Coronary artery (tissue), 2 donors: Measurements from ENCODE around the gene E2F1.

Source experiments
- DNase-seq: peaks from one replicate; pipeline ENCODE4 v3.0.0-alpha.2; 2017; ENCODE audit warnings: low spot score
- H3K27ac ChIP-seq, 2 donors: fragments of 200-600 bp; sonication (generic); one replicate each; pipeline ENCODE4 v1.5.1; 2016 to 2019
- H3K4me3 ChIP-seq: fragments of 200-600 bp; sonication (generic); 2 replicates; pipeline ENCODE4 v1.5.1; 2016; ENCODE audit warnings: mild to moderate bottlenecking, moderate library complexity
- TF ChIP-seq, protein P1 (sequence below): fragments of 200-600 bp; sonication (generic); IDR thresholded peaks from one replicate; pipeline ENCODE4 v1.5.1; 2019; ENCODE audit warnings: antibody characterized with exemption

E2F1 gene

DNA sequence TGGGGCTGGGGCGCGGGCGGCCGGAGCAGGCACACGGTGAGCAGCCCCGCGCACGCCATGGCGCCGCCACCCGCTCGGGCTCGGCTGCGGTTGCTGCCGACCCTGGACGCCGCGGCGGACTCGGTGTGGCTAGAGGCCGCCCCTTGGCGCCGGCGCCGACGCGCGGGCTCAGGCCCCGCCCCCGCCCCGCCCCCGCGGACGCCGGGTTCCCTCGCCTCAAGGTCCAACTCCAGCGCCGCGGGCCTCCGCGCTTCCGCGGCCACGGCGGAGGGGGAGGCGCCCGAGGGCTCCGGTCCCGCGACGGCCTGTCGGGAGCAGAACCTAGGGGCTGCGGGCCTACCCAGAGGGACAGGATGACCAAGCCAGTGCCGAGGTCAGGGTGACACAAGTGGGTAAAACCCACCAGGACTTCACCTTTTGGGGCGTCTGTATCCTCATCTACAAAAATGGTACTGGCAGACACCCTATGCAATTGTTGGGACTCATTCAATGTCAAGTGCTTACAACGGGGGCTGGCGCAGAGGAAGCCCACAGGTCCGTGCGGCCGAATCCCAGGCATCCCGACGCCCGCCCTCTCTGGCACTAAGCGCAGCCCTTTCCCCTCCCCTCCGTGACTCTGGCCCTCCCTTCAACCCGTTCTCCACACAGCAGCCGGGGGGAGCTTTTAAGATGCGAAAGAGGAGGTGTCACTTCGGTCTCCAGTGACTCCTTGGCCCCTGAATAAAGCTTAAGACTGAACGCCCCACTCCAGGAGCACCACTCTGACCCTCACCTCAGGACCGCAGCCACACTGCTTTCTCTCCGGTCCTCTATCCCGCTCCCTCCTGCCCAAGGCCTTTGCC is 11.7 kb downstream of the E2F1 start, which contains the start of gene NECAB3:
NECAB3 (minus strand) TSS at position 135 of the 842 bp plus-strand sequence; CDS start at position 59, 76 bp downstream.
- Histone ChIP-seq H3K27ac (peak within 1 kb of the TSS; percentile 95), H3K4me3 (peak within 1 kb of the TSS; percentile 87)
- TF ChIP-seq, protein P1, sequence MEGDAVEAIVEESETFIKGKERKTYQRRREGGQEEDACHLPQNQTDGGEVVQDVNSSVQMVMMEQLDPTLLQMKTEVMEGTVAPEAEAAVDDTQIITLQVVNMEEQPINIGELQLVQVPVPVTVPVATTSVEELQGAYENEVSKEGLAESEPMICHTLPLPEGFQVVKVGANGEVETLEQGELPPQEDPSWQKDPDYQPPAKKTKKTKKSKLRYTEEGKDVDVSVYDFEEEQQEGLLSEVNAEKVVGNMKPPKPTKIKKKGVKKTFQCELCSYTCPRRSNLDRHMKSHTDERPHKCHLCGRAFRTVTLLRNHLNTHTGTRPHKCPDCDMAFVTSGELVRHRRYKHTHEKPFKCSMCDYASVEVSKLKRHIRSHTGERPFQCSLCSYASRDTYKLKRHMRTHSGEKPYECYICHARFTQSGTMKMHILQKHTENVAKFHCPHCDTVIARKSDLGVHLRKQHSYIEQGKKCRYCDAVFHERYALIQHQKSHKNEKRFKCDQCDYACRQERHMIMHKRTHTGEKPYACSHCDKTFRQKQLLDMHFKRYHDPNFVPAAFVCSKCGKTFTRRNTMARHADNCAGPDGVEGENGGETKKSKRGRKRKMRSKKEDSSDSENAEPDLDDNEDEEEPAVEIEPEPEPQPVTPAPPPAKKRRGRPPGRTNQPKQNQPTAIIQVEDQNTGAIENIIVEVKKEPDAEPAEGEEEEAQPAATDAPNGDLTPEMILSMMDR, result no peak
- peak; percentile 90 for DNase-seq

DNA sequence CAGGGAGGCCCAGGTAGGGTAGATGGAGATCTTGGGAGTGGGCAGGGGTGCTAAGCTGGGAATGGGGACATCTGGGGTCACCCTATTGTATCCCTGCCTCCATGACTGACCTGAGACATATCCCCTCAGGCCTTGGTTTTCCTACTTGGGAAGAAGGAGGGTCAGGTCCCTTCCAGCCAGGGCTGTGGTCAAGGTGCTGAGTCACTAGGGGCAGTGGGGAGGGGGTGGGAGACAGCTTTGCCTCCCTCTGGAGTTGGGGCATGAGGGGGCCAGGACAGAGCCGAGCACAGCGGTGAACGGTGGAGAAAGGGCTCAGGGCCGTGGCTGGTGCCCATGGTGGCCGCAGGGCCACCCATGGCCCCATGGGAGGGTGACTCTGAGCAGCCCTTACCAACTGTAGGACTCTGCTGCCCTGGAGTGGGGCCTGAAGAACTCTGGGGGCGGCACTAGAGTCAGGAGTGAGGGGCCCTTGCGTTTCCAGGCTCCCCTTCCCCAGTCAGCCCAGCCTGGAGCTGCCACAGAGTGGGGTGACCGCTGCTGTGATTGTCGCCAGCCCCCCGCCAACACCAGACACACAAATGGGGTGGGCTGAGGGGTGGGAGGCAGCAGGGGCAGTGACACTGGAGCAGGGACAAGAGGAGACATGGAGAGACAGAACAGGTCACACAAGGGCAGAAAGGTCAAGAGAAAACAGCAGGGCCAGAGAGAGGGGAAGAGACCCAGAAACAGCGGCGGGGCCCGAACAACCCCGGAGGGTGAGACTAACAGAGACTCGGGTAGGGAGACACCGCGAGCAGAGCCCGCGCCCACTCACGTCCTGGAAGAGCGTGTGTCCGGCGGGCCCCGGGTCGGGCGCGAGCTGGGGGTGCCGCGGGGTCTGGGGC is 12.5 kb downstream of the E2F1 start:
- TF ChIP-seq, protein P1, result no peak
- H3K4me3 ChIP-seq, result peak overlapping the region; percentile 87
- no peak for DNase-seq
- peak overlapping the region; percentile 95 for H3K27ac ChIP-seq

DNA sequence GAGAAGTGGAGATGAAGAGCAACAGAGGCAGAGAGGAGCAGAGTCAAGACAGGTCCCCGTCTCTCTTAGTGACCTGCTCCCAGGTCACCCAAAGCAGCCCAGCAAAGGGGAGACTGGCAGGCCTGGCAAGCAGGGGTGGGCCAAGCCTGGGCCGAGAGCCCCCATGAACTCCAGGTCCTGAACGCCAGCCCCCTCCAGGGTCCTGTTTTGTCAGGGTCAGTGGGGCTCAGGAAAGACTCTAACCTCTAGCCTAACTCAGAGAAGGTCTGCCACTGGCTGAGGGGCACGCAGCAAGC is 13.1 kb downstream of the E2F1 start:
- DNase-seq, result no peak
- Histone ChIP-seq H3K4me3 (peak overlapping the region; percentile 87), H3K27ac (peak overlapping the region; percentile 95)
- TF ChIP-seq, protein P1, result no peak

DNA sequence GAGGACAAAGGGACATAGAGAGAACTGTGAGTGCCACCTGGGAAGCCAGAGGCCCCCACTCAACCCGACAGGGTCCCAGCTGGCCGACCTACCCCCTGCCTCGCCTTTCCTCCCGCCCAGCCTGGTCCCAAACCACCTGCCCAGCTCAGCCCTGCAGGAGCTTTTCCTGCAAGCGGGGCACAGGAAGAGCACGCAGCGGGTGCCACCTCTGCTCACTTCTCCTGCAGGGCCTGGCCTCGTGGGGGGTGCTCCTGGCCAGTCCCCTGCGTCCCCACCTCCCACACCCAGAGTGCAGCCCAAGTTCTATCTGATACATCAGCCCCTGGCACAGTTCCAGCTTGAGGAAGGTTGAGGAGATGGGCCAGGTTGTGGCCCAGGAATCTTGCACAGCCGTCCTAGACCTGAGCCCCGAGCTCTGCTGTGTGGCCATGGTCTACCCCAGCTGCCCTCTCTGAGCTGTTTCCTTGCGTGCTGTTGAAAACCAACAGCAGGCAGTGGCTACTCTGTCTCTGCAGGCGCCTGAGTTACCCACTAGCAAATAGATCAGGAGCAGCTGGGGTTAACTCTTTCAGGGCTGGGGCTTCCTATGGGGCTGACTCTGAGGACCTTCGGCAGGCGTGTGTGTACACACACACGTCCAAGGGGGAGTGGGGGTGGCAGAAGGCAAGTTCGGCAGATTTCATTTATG is 13.6 kb downstream of the E2F1 start:
- no peak for DNase-seq
- TF ChIP-seq, protein P1, result no peak
- peak overlapping the region; percentile 87 for H3K4me3 ChIP-seq
- peak overlapping the region; percentile 95 for H3K27ac ChIP-seq

DNA sequence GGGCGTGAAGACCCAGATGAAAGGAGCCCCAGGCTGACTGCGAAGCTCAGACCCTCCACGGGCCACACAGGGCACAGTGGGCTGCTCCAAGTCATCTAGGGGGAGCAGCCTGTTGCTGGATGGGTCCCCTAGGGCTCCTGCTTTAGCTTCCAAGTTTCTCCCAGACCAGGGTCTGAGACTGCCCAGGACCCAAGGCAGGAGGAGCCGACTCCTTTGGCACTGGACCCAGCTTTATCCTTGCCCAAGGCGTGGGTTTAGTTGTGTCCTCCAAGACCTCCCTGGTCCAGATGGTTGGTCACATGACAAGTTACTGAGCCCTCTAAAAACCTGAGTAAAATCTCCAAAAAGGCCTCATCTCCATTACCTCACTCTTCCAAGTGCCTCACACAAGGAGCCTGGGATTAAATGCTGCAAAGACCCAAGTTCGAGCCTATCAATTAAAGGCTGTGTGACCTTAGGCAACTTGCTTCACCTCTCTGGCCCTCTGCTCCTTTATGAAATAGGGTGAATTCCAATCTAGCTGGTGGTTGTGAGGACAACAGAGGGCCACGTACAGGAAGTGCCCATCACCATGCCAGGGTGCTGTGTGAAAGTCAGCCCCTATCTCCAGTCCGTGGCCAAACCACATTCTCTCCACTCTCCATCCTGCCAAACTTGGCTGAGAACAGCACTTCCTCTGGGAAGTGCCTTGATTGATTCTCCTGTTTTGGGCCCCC is 14.5 kb downstream of the E2F1 start:
- Histone ChIP-seq H3K4me3 (no peak overlapping the region), H3K27ac (peak overlapping the region in 1 of 2 donors; percentile 95)
- no peak for DNase-seq
- TF ChIP-seq, protein P1, result no peak

DNA sequence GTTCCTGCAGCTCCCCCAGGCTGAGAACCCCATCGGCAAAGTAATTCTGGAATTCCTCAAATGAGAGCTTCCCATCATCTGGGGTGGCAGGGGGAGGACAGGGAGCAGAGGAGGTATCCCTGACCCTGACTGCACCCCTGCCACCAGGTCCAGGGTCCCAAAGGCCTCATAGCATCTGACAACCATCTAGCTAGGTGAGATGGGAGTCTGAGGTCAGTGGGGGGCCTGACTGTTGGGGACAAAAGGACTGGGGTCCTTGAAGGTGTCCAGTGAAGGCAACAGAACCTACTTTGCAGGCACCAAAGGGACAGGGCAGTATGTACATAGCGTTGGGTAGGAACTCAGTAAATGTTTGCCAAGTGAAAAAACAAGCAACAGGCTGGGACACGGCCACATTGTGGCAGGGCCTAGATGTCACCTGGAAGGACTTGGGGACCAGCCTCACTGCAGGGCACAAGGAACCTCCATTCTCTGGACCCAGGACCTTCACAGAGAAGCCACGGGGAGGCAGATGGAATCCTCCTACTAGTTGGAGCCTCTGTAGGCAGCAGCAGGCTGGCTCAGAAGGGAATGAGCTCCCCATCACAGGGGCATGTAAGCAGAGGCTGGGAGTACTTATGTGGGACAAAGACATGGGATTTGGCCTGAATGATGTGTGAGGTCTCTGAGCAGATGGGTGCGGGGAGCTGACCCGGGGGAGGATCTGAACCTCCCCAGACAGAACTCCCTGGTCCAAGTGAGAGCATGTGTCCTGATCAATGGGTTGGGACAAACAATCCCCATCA is 15.3 kb downstream of the E2F1 start:
- Histone ChIP-seq H3K4me3 (no peak overlapping the region), H3K27ac (peak overlapping the region; percentile 26 to 63)
- TF ChIP-seq, protein P1, result no peak
- no peak for DNase-seq
